GM21528 (cell line): ENCODE results near the gene UBE2QL1.

Experiments used
- ATAC-seq: cut with Tn5 transposase; IDR thresholded peaks from one replicate; pipeline ENCODE4 v1.9.1; 2021; ENCODE audit warnings: mild to moderate bottlenecking, moderate library complexity; ENCODE audit not compliant: unreplicated experiment, low FRiP score

The UBE2QL1 gene

DNA sequence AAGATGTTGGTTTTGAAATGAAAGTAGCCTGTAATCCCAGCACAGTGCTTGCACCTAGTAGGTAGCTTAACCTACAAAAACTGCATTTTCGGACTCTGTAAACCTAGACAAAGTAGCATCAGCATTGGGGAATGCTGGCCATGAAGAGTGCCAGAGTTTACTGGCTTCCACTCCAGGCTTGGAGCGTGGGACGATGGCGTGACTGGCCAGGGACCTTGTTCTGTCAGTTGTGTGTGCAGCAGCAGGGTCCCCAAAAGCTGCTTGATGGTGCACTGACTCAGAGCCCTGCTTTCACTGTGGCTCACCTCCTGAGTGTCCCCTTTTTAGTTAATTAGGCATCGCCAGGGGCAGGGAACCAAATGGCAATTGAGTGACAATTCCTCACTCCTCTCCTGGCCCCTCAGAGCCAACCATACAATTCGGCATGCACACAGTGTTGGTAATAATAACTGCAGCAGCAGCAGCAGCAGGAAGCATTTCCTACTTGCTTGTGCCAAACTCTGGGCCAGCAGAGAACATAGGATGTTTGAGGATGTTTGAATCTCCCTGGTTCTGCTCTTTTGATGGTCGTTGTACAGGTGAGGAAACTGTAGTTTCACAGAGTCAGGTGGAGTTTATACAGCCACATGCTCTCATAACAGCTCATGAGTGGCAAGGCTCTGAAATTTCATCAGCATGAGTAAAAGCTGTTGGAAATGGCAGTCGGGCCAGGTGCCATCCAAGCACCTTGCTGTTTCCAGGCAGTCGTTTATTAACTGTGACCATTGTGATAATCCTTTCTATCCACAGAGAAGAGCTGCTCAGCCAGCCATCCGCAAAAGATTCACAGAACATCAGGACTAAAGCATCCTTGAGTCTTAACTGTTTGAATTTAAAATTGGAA, 4.2 kb downstream of the UBE2QL1 start:
- no peak for ATAC-seq

DNA sequence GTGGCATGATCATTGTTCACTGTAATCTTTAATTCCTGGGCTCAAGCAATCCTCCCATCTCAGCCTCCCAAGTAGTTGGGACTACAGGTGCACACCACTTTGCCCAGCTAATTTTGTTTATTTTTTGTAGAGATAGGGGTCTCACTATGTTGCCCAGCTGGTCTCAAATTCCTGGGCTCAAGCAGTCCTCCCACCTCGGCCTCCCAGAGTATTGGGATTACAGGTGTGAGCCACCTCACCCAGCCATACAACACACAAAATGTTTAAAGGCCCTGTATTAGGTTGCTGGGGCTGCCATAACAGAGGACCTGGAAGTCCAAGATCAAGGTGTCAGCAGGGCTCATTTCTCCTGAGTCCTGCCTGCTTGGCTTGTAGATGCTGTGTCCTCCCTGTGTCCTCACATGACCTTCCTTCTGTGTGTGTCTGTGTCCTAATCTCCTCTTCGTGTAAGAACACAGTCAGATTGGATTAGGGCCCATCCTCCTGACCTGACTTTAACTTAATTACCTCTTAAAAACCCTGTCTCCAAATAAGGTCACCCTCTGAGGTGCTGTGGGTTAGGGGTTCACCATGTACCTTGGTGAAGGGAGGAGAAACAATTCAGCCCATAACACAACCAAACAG, 5.4 kb downstream of the UBE2QL1 start:
- no peak for ATAC-seq

DNA sequence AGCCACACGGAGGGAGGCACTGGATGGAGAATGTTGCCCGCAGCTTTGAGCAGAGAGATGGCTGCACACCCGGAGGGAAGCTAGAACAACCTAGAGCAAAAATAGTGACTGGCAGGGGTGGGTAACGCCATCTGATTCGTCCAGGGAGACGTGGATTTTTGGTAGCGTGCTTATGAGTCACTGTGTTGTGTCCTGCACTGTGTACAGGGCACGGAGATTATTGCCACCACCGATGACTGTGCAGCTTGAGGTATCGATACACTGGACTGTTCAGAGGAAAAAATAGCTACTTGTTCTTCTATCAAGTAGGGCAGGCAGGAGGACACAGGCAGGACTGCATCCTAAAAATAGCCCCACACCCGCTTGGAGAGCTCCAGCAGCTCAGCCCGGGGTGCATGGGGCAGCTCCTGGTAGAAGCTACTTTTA, 6.0 kb downstream of the UBE2QL1 start:
- ATAC-seq: no peak

DNA sequence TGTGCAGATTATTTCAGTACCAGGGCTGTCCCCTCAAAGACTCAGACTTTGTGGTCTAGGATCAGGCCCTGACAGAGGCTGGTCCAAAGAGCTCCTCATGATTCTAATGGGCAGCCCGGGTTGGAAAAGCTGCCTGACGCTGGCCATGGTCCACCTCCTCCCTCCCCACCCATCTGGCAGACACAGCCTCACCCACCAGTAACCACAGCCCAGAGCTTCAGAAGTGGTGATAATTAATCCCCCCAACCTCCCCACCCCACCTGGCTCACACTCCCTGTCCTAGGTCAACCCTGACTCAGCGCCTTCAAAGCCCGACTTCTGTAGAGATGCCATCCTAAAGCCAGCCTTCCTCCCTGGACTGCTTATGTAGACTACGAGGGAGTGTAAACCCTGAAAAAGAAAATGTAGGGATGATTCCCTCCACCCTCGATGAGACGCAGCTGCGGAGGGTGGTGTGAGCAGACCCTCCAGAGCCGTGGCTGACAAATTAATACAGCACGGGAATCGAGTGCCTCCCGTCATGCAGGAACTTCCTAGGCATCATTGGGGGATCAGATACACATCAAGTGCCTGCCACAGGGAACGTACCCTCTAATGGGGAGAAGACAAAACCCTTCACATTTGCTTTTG, 7.0 kb downstream of the UBE2QL1 start:
- ATAC-seq: no peak

DNA sequence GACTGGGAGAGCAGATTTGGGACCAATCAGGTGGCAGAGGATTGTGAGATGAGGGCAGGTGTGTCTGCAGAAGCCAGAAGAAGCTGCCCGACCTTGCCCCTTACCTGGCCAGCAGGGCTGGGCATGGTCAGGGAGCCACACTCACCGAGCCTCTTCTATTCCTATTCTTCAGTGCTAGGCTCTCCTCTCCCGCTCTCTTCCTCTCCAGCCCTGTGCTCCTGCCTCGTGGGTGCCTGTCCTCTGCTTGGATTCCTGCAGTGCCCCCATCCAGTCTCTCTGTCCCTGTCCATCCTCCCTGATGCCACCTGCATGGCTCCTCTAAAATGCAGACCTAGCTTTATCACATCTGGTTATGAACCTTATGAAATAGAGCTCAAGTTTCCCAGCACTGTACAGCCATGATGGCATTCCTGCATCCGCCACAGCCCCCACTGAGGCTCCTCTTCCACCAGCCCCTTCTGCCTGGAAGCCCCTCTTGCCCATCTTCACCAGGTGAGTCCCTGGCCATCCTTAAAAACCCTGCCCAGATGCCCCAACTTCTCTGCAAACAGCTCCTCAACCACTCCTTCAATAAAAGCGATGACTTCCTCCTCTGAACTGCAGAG, 8.2 kb downstream of the UBE2QL1 start:
- no peak for ATAC-seq

DNA sequence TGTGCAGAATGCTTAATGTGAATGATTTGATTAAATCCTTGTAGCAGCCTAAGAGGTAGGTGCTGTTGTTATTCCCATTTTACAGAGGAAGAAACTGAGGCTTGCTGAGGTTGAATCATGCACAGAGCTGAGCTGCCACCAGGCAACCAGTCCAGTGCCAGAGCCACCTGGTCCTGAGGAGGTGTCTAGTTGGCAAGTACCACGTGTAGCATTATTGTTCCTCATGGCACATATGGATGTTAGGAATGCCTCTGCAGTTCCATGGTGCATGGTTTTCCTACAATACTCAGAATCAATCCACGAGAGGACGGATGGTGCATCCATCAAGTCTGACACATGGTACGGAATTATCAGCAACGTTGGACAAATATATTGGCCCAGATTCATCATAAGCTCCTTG, 8.9 kb downstream of the UBE2QL1 start:
- no peak for ATAC-seq

DNA sequence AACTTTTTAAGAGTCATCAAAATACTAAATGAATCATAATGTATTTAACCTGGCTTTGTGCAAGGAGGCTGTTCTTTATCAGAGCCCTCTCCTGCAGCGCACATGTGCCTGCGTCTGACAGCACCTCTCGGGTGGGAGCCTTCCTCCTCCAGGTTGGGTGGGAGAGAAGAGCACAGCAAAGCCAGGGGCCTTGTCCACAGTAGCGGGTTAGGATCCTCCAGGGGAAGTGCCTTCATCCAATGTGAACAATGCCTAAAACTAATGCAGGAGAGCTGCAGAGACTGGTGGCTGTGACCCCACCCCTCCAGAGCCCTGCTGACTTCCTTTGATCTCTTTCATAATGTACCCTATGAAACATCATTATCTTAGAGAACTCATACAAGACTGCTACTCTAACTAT, 10.2 kb downstream of the UBE2QL1 start:
- ATAC-seq: no peak

DNA sequence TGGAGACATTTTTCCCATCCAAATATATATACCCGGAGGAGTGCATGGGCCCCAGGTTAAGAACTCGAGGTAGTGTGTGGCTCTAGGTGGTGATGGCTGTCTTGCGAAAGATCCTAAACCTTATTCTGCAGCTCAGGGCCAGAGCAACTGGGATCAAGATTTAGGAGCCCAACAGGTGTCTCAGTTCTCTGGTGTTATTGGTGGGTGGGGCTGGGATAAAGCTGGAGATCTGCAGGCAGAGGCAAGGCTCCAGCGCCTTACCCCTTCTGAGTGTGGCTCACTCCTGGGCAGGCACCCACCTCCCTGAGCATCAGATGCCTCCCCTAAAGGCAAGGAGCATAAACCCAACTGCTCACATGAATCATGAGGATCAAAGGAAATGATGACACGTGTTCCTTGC, 11.2 kb downstream of the UBE2QL1 start:
- ATAC-seq: no peak

DNA sequence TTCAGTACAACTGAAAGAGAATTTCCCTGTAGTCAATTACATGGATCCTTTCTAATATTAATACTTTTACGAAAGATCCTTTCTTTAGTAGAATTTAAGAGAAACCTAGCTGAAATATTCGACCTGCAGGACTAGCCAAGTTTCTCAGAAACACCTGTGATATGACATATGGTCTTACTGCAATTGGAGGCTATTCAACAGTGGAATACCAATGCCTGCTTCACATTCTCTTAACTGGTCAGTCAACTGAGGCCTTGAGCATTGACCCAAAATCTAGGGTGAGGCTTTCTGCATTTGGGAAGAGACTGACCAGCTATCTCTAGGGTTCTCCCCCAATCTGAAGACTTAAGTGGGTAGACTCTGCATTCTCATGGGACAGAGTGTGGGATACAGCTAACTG, 12.3 kb downstream of the UBE2QL1 start:
- no peak for ATAC-seq

DNA sequence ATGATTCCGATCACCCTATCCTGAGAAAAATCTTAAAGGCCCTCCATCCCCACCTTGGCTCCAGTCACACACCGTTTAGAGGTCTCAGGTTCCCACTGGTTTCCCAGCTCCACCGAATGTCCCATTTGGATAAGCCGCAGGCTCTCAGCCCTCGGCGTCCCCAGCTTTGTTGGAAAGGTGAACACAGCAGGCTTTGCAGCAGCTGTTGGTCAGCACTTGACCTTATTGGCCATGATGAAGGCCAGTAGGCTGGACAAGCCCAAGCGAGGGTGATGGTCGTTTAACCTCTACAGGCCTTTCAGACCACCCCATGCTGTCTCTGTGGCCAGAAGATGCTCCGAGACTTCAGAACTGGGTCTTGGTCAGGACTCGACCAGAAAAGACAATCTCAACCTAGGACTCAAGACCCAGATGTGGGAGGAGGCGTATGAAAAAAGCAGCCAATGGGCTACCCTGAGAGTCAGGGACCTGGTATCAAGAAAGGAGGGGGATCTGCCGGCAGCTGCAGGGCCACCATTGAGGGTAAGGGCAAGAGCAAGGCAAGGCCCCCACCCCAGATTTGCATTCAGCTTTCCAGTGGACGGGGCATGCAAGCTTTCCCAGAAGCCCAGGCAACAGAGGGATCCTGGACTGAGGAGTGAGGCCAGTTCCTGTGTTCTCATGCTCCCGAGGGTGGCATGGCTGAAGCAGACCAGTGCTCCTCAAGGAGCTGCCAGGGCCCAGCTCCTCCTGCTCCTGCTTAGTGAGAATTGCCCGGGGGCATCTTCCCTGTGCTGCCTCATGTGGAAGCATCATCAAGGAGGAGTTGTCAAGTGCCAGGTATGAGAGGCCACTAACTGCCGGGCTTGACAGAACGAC, 13.4 kb downstream of the UBE2QL1 start:
- ATAC-seq: no peak

DNA sequence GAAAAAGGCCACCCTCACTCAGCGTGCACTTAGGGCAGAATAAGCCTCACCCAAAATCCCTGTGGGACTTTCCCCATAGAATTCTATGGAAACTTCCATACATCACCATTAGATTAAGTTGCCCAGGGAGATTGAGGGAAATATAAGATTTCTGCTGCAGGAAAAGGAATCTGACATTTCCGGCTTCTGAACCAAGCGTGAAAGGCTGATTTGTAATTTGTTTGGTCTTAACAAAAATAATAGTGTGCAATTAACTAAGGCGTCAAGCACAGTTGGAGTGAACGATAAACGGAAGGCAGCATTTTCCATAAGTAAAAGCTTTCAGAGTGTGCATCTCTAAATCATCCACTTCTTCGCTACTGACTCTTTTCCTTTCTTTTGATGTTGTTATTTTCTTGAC, 14.0 kb downstream of the UBE2QL1 start:
- ATAC-seq: no peak

DNA sequence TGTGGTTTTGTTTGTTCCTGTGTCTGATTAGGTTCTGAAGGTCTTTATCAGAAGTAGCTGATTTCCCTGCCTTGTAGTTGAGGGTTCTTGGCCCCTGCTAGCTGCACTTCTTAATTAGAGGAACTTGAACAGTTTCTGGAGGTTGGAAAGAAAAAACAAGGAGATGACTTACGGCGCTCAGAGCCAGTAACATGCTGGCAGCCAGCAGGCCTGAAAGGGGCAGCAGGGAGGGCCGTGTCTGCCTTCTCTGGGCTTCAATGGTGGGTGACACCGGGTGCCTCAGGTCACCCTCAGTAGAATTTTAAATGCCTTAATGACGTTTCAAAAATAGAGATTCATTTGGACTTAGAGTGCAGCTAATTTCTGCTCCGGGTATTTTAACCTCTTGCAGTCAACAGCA, 15.8 kb downstream of the UBE2QL1 start:
- ATAC-seq: no peak

DNA sequence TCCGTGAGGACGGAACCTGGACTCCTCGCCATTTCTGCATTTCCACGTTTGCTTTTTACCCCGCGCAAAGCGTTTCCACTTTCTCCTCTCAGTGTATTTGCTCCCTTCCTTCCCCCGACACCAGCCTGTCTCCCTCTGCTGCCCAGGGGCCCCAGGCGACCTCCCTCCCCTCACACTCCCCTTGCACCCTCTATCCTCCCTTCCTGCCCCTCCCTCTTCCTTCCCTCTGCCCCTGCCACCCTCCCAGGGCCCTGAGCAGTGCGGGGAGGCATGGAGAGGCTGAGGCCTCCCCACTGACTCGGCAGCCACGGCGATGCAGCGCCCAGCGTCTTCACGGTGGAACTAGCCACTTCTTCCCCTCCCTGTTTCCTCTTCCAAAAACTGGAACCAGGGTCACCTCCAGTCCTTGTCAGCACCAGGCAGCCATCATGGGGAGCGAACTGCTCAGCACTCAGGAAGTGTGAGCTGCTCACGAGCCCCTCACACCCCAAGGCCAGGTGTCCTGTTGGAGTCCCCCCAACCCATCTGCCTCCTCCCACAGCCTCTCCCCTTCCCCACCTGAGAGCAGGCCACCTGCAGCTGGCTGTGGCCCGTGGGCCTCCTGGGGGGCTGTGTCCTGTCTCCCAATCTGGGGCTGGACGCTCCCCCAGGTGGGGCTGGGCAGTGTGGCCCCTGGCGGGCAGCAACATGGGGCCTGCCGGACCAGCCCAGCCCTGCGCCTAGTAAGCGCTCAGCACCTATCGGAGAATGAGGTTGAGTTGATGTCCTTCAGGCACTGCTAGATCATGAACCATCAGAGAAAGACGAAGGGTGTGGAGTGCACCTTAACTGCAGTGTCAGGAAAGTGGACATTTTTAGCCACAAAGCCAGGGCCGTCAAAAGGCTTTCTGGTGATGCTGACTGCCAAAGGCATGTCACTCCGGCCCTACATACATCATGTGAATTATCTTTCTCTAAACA, 17.5 kb downstream of the UBE2QL1 start:
- ATAC-seq: no peak

DNA sequence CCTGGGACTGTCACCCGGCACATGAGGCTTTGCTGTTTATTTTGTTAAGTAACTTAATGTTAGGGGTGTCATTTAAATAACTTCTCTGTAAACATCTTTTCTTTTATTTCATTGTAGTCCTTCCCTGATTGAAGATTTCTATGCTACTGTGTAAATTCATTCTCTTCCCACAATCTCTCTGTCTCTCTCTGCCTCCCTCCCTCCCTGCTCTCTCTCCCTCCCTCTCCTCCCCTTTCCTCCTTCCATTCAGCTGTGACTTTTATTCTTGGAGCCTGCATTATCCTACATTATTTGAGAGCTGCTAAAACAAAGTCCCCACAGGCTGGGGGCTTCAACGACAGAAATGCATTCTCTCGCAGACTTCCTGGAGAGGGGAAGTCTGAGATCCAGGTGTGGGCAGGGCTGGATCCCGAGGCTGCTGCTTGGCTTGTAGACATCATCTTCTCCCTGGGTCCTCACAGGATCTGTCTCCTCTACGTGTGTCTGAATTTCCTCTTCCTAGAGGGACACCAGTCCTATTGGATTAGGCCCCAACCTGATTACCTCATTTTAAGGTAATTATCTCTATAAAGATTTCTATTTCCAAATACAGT, 18.4 kb downstream of the UBE2QL1 start:
- ATAC-seq: no peak

DNA sequence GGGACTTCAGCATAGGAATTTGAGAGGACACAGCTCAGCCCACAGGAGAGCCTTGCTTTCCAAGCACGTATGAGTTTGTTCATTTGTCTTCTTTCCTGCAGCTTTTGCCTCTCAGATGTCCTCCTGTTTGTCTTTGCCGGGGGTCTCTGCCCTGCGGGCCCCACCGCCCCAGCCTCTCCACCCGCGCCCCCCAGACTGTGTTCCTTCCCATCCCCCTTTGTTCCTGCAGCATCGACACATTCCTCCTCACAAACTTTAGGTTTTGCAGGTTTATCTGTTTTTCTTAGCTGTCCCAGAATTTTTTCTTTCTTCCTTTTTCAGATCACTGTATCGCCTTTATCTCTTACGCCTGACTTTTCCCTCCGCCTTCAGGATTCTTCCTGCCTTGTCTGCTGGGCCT, 18.9 kb downstream of the UBE2QL1 start:
- ATAC-seq: no peak

DNA sequence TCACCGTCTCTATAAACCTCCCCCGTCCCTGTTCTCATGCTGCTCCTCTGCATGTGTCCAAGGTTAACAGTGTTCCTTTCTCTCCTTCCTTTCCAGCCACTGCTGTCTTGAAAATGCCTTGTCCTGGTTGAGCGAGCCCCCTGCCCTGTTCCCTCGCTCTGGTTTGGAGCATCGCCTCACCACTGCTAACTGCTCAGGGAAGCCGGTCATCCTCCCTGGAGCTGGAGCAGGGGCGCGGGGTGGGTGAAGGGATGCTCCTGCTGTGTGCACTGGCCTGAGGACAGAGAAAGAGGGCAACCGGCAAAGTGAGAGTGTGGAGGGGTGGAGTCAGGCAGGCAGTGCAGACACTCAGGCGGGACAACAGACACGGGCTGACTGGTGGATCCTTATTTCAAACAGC, 19.4 kb downstream of the UBE2QL1 start:
- ATAC-seq: no peak

DNA sequence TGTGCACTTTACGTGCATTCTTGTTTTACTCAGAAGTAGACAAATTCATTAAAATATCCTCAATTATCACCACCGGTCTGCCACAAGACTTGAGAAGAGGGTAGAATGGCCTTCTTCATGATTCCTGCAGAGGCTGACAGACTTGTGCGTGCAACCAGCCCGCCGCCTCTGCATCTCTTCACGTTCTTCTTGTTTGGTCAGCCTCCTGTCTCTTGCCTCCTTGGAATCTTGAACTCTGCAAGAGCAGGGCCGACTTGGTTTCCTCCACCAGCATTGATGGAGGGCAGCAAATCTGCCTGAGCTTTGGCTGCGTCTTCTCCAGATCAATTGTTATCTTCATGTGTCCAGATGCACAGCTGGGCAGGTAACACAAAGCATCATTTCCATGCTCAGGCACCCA, 20.2 kb downstream of the UBE2QL1 start:
- ATAC-seq: no peak

DNA sequence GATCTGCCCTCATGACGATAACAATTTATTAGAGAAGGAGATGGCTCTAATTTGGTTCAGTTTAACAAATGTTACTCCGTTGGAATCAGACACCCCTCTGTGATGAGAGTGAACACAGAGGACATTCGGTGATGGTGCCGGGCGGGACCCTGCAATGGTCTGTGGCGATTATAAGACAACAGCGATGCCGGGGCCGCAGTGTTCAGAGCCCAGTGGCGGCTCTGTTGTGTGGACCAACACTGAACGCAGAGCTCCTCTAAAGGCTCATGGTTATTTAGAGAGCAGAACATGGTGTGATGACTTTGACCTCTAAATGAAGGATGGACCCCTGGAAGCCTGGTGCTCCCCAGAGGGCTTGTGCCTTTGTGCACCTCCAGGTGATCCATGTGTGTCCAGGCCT, 21.2 kb downstream of the UBE2QL1 start:
- ATAC-seq: no peak

DNA sequence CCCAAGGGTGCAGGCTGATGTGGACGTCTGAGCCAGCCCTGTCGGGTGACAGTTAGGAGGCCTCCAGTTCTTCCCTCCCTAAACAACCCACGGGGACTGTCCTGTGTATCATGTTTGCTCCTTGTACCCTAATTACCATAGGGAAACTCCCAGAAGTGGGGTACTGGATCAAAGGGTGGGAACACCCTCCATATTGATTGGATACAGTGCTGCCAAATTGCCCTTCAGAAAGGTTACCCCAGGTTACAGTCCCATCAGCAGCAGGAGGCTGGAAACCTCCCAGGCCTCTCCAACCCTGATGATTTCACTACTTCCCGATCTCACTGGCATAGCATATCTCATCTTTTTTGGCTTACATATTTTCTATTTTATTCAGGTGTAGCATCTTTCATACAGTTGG, 22.0 kb downstream of the UBE2QL1 start:
- no peak for ATAC-seq
